IPS-18c (cell line): ENCODE measurements around the gene POLR1D.

Experiments
- H3K4me3 ChIP-seq: 2 replicates; pipeline ENCODE4 v1.7.0; 2013; ENCODE audit warnings: low read depth, mild to moderate bottlenecking, low read length, moderate library complexity; ENCODE audit not compliant: insufficient read depth
- H3K9me3 ChIP-seq: one replicate; pipeline ENCODE4 v1.6.1; 2013; ENCODE audit warnings: mild to moderate bottlenecking, low read length, moderate library complexity; ENCODE audit not compliant: control insufficient read depth, insufficient read depth

Gene POLR1D

DNA sequence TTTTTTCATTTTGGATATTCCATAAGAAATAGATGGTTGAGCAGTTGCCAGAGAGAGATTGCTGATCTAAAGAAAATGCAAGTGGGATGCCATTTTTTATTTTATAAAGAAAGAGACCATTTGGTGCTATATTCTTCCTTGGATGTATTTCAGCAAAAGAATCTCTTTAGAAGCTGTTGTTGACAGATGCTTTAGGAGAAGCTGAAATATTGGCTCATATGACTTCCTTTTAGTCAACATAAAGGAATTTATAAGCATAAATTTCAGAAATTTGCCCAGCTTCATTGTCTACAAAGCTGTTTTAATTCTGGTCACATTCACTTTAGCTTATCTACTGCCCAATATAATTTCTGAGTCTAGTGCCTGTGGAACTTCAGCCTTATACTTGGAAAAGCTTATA lies 36.9 kb downstream of the POLR1D start:
- H3K4me3 ChIP-seq, result no peak overlapping the region
- no peaks in the 10 kb centered on the region for H3K9me3 ChIP-seq

DNA sequence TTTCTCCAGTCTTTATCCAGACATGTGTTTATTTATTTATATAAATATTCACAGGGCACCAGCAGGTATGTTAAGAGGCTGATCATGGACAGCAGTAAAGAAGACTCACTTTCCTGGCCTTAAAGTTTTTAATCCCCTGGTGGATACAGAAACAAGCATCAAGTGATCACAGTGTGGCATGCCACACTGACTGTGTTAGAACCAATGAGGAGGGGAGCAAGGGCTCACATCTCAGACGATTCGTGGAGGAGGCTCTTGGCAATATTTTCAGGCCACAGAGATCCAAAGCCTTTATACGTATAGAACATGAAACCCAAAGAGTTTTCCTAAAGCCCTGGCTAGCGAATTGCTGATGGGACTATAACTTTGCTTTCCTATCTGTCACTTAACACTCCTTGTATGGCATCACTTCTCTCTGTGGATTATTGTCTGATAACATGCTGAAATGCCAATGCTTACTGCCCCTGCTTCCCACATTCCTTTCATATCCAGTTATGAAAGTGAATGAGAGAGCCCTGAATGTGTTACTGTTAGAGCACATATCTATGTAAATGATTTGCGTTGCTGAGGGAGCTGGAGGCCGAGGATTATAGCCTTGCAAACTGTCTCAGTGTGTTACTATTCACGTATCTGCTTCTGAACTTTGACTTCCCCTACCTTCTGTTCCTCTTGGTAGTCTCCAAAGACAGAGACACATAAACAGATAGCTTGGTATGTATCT lies 37.6 kb downstream of the POLR1D start:
- no peaks in the 10 kb centered on the region for H3K9me3 ChIP-seq
- no peak overlapping the region for H3K4me3 ChIP-seq

DNA sequence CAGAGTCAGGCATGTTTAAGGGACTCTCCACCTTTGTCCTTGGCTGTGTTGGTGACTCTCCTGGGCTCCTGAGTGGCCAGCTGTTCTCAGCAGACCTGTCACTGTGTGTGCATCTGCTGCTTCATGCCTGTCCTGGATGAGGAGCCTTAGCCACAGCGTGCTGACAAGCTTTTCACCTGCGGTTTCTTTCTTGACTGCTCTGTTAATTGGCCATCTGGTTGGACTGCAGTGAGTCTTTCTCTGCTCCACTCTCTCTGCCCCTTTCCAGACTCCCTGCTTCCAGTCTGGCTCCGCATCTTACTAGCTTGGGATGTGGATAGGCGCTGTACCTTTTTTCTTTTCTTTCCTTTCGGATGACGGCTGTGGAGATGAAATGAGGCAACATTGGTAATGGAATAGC lies 38.8 kb downstream of the POLR1D start:
- H3K9me3 ChIP-seq, result no peaks in the 10 kb centered on the region
- H3K4me3 ChIP-seq, result no peak overlapping the region

DNA sequence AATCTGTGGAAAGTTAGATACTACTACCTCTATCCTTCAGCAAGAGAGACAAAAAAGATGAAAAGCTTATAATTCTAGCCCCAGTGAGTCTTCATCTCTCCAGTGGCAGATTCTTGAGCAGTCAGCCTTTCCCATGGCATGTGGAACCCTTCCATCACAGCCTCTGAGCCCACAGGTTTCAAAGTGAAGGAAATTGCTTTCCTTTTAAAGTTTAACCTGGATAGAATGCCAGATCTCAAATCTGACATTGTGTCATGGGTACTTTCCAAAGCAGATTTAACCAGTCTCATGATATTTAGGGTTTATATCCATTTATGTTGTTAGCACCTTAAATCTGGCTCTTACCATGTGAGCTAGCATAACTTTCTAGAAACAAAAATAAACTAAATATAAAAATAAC lies 39.3 kb downstream of the POLR1D start:
- no peak overlapping the region for H3K4me3 ChIP-seq
- H3K9me3 ChIP-seq, result no peaks in the 10 kb centered on the region

DNA sequence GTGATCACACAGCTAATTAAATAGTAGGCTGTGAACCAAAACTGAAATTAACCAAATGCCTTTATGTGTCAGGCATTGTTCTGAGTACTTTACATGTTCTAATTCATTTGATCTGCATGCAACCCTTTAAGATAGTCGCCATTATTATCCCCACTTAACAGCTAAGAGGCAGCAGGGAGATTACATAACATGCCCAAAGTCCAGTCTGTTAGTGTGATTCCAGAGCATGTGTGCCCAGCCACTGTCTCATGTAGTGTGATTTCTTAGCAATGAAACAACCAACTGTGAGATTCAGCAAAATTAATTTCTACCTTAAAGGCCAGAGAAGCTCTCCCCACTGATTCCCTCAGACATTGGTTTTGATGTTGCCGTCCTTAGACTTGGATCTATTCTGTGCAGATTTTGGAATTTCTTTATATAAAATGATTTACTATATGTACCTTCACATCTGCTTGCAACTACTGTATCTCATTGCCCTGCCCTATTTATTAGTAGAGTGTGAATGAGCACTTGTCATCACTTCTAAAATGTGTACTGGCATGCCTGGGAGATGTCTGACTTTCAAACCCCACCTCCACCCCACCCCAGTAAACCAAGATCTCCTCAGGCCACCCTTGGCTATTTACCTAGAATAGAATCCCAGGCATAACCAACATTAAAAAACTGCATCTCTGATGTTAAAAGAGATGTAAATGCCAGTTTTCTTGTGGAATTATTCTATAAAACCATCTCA lies 41.2 kb downstream of the POLR1D start:
- no peak overlapping the region for H3K4me3 ChIP-seq
- H3K9me3 ChIP-seq, result no peaks in the 10 kb centered on the region

DNA sequence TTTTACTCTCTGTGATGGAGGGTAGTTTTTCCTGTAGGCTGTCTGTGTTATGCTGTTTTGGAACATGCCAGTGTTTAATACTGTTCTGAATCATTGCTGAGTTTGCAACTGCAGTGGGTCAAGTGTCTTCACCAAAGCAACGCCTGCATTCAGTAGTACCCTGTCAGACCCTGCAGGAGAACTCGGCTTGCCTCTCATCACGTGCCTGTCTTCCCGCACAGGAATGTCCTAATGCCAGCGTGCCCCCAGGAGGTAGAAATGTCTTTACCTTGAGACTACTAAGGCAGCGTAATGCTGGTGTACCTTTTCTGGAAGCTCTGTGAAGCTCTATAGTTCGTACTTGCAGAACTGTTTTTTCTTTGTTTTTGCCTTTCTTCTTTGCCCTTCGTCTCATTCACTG lies 42.3 kb downstream of the POLR1D start:
- no peak overlapping the region for H3K4me3 ChIP-seq

DNA sequence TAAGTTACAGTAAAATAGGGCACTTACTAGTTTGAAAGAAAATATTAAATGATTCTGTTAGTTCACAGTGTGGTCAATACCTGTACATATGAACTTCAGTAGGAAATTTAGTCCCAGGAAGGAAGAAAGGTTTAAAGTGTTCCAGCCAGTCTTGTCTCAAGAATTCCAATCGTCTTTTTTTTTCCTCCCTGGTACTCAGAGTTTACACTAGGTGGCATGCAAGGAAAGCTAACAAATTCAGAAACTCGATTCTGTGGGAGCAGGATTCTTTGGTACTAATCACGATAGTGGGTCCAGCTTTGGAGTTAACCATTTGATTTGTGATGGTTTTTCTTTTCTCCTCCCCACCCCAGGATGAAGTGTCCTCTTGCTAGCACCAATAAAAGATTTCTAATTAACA lies 43.6 kb downstream of the POLR1D start:
- Histone ChIP-seq H3K9me3 (no peaks in the 10 kb centered on the region), H3K4me3 (no peak overlapping the region)

More for the DNA sequence above, 42.3 kb downstream of the POLR1D start:
- no peaks in the 10 kb centered on the region for H3K9me3 ChIP-seq

DNA sequence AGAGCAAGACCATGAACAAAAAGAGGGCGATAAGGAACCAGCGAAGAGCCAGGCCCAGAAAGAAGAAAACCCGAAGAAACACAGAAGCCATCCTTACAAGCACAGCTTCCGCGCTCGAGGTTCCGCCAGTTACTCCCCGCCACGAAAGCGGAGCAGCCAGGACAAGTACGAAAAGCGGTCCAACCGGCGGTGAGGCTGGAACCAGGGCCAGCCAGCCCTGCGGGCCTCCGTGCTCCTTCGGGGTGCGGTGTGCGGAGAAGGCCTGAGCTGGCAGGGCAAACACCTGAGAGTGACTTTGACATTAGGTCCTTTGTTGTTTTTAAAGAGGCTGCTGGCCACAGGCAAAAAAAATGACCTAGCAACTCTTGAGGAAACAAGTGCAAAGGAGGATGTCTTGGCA lies 44.1 kb downstream of the POLR1D start:
- H3K9me3 ChIP-seq, result no peaks in the 10 kb centered on the region
- H3K4me3 ChIP-seq, result no peak overlapping the region

DNA sequence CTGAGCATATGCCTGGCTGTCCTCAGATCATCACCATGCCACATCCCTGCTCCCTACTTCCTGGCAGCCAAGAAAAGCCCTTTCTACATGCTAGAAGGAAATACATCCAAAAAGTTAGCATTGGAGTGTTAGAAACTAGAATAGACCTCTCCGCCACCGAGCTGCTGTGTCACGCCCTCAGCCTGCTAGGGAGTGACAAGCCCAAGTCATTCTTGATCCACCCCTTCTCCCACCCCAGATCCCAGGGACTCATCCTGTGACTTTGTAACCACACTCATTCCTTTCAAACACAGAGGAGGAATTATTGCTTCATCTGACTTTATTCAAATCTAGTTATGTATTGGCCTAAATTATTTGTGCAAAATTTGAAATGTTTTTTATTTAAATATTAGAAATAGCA lies 45.3 kb downstream of the POLR1D start:
- Histone ChIP-seq H3K9me3 (no peaks in the 10 kb centered on the region), H3K4me3 (no peak overlapping the region)

DNA sequence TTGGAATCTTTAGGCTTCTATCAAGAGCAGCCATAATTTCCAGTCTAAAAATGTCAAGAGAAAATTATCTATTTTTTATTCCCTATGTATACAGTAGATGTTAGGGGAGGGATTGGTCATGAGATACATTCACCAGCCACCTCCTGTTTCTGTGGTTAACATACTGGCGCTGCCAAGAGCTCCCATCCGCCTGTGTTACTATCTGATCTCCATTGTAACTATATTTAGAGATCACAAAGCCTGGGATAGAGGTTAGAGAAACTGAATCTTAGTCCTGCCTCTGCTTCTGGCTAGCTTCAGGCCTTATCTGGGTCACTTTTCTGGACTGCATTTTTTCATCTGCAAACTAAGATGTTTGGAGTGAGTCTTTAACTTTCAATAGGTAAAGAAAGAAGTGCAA lies 46.3 kb downstream of the POLR1D start:
- no peak overlapping the region for H3K4me3 ChIP-seq
- H3K9me3 ChIP-seq, result no peaks in the 10 kb centered on the region

DNA sequence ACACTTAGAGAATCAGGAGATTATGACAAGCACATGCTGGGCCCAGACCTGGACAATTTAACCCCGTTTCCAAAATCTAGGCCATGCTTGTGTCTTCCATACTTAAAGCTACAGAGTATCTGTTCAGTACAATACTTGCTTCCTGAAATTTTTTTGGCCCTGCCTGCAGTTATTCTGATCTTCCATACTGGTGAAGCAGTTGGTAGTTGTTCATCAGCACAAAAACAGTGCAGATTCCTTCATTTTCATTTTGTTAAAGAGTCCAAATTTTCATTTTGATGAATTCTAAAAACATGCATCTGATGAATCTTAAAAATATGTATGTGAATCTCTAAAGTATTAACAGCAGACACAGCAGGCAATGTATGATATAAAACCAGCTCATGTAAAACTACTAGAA lies 49.2 kb downstream of the POLR1D start:
- Histone ChIP-seq H3K4me3 (no peak overlapping the region), H3K9me3 (no peaks in the 10 kb centered on the region)

DNA sequence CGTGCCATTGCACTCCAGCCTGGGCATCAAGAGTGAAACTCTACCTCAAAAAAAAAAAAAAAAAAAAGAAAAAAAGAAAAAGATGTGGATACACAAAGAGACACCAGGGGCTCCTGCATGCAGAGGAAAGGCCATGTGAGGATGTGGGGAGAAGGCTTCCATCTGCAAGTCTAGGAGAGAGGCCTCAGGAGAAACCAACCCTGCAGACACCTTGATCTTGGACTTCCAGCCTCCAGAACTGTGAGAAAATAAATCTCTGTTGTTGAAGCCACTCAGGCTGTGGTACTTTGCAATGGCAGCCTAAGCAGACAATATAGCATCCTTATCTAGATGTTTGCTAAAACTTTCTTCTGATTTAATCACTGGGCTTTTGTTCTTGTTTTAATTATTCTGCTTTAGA lies 50.3 kb downstream of the POLR1D start:
- Histone ChIP-seq H3K4me3 (no peak overlapping the region), H3K9me3 (no peaks in the 10 kb centered on the region)
